ENCODE results near the gene TMEM30A.

The TMEM30A gene

GRCh38 chr6:75299801-75300530 lies 15.4 kb upstream of the TMEM30A start:
- TF ChIP-seq PKNOX1 (IDR thresholded peaks at IDR 0.05) (no peak), CTBP1 (IDR thresholded peaks at IDR 0.05; ENCODE audit: borderline replicate concordance) (no peak)
- ChIA-PET CTCF (interaction anchor here (0.6 to 0.9 kb wide), 6 partner anchors 12 to 246 kb away, joined by 3 to 5 read pairs (median 4); no protein-coding TSS in a partner anchor), POLR2A (interaction anchor here (0.7 kb wide), 1 partner anchor 10 kb away, joined by 3 read pairs; no protein-coding TSS in a partner anchor)
- no peak for DNase-seq (ENCODE audit: extremely low spot score)

GRCh38 chr6:75296811-75297779 lies 12.5 kb upstream of the TMEM30A start:
- TF ChIP-seq ARNT (IDR thresholded peaks at IDR 0.05) (no peak), TARDBP (IDR thresholded peaks at IDR 0.05) (no peak), ELF4 (IDR thresholded peaks at IDR 0.05) (no peak), PKNOX1 (IDR thresholded peaks at IDR 0.05) (no peak), FOXA1 (IDR thresholded peaks at IDR 0.05) (no peak), NFRKB (IDR thresholded peaks at IDR 0.05) (no peak), FOXM1 (IDR thresholded peaks at IDR 0.05; ENCODE audit: borderline replicate concordance) (no peak), FOXK2 (IDR thresholded peaks at IDR 0.05) (no peak), BHLHE40 (IDR thresholded peaks at IDR 0.05; ENCODE audit: borderline replicate concordance) (no peak), ZNF384 (IDR thresholded peaks at IDR 0.05) (no peak), HDGF (IDR thresholded peaks at IDR 0.05; ENCODE audit: borderline replicate concordance) (no peak), LEF1 (IDR thresholded peaks at IDR 0.05; ENCODE audit: borderline replicate concordance) (no peak), CTBP1 (IDR thresholded peaks at IDR 0.05; ENCODE audit: borderline replicate concordance) (no peak), SUZ12 (IDR thresholded peaks at IDR 0.05) (no peak), L3MBTL2 (conservative IDR thresholded peaks at IDR 0.05) (no peak), SP1 (IDR thresholded peaks at IDR 0.05) (no peak)
- ChIA-PET POLR2A (no interaction called here), CTCF (interaction anchor here (0.7 to 1.2 kb wide), 5 partner anchors 8 to 230 kb away, joined by 3 to 6 read pairs (median 3); no protein-coding TSS in a partner anchor)
- peak; percentile 23 for DNase-seq (ENCODE audit: extremely low spot score)

- POLR2A ChIA-PET: no interaction called here
- no peak for DNase-seq (ENCODE audit: extremely low spot score)
- TF ChIP-seq ELF4 (IDR thresholded peaks at IDR 0.05) (no peak), ARNT (IDR thresholded peaks at IDR 0.05) (no peak), LEF1 (IDR thresholded peaks at IDR 0.05; ENCODE audit: borderline replicate concordance) (no peak), NFRKB (IDR thresholded peaks at IDR 0.05) (no peak), SP1 (IDR thresholded peaks at IDR 0.05) (no peak)
- CTCF ChIA-PET: no interaction called here
Measured at GRCh38 chr6:75292555-75292954, 8.0 kb upstream of the TMEM30A start.

- DNase-seq (ENCODE audit: extremely low spot score): no peak
- ChIA-PET POLR2A (no interaction called here), CTCF (no interaction called here)
- TF ChIP-seq FOXK2 (IDR thresholded peaks at IDR 0.05) (no peak), NFRKB (IDR thresholded peaks at IDR 0.05) (no peak), ARNT (IDR thresholded peaks at IDR 0.05) (no peak), CTBP1 (IDR thresholded peaks at IDR 0.05; ENCODE audit: borderline replicate concordance) (no peak), L3MBTL2 (conservative IDR thresholded peaks at IDR 0.05) (no peak), PKNOX1 (IDR thresholded peaks at IDR 0.05) (no peak), SUZ12 (IDR thresholded peaks at IDR 0.05) (no peak), ELF4 (IDR thresholded peaks at IDR 0.05) (no peak), TARDBP (IDR thresholded peaks at IDR 0.05) (no peak), ZNF384 (IDR thresholded peaks at IDR 0.05) (no peak)
Measured at GRCh38 chr6:75291744-75292143, 7.2 kb upstream of the TMEM30A start.

GRCh38 chr6:75291331-75291730 lies 6.7 kb upstream of the TMEM30A start:
- POLR2A ChIA-PET: no interaction called here
- TF ChIP-seq FOXK2 (IDR thresholded peaks at IDR 0.05) (no peak), PKNOX1 (IDR thresholded peaks at IDR 0.05) (peak; percentile 43; the same call in 1 of the 2 replicates), CTBP1 (IDR thresholded peaks at IDR 0.05; ENCODE audit: borderline replicate concordance) (no peak), L3MBTL2 (conservative IDR thresholded peaks at IDR 0.05) (no peak)
- no peak for DNase-seq (ENCODE audit: extremely low spot score)
- CTCF ChIA-PET: no interaction called here

Measured in HEK293T (cell line).